GM12864 (cell line): ENCODE measurements around the gene GNGT2.

Source experiments
- DNase-seq: peaks from one replicate; pipeline ENCODE4 v3.0.0-alpha.2; 2011; ENCODE audit warnings: low read depth
- H3K4me3 ChIP-seq: 2 replicates; pipeline ENCODE4 v1.5.1; 2011; ENCODE audit warnings: mild to moderate bottlenecking, low read depth, low read length, control low read depth
- TF ChIP-seq, protein P1 (sequence below): IDR thresholded peaks from 2 replicates; pipeline ENCODE4 v1.5.1; 2011; ENCODE audit warnings: low read depth, mild to moderate bottlenecking, moderate library complexity, low read length, control low read depth, inconsistent platforms; ENCODE audit errors: missing control alignments

GNGT2 gene

DNA sequence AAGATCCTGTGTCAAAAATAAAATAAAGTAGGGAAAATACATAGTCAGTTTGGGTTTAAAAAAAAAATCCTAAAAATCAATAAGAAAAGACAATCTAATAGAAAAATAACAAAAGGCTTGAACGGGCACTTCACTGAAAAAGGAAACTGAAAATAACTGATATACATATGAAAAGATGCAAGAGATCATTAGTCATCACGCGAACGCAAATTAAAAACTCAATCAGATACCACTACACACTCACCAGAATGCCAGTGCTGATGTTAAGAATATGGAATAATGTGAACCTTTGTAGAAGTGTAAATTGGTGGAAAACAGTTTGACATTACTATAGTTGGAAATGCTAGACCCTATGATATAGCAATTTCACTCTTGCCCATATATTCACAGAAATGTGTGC, 14.6 kb downstream of the GNGT2 start:
- DNase-seq, result no peak
- TF ChIP-seq, protein P1, sequence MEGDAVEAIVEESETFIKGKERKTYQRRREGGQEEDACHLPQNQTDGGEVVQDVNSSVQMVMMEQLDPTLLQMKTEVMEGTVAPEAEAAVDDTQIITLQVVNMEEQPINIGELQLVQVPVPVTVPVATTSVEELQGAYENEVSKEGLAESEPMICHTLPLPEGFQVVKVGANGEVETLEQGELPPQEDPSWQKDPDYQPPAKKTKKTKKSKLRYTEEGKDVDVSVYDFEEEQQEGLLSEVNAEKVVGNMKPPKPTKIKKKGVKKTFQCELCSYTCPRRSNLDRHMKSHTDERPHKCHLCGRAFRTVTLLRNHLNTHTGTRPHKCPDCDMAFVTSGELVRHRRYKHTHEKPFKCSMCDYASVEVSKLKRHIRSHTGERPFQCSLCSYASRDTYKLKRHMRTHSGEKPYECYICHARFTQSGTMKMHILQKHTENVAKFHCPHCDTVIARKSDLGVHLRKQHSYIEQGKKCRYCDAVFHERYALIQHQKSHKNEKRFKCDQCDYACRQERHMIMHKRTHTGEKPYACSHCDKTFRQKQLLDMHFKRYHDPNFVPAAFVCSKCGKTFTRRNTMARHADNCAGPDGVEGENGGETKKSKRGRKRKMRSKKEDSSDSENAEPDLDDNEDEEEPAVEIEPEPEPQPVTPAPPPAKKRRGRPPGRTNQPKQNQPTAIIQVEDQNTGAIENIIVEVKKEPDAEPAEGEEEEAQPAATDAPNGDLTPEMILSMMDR, result no peak

DNA sequence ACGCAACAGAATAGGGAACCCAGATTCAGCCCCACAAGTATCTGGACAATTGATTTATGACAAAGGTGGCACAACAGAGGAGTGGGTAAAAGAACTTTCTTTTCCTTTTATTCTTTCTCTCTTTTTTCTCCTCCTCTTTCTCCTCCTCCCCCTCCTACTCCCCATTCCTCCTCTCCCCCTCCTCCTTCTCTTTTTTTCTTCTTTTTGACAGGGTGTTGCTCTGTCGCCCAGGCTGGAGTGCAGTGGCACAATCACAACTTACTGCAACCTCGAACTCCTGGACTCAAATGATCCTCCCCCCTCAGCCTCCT, 16.1 kb downstream of the GNGT2 start:
- H3K4me3 ChIP-seq, result no peak overlapping the region; the same call in 1 of the 2 replicates
- TF ChIP-seq, protein P1, result no peak
- no peak for DNase-seq

More for the DNA sequence above, 14.6 kb downstream of the GNGT2 start:
- H3K4me3 ChIP-seq, result no peak overlapping the region

DNA sequence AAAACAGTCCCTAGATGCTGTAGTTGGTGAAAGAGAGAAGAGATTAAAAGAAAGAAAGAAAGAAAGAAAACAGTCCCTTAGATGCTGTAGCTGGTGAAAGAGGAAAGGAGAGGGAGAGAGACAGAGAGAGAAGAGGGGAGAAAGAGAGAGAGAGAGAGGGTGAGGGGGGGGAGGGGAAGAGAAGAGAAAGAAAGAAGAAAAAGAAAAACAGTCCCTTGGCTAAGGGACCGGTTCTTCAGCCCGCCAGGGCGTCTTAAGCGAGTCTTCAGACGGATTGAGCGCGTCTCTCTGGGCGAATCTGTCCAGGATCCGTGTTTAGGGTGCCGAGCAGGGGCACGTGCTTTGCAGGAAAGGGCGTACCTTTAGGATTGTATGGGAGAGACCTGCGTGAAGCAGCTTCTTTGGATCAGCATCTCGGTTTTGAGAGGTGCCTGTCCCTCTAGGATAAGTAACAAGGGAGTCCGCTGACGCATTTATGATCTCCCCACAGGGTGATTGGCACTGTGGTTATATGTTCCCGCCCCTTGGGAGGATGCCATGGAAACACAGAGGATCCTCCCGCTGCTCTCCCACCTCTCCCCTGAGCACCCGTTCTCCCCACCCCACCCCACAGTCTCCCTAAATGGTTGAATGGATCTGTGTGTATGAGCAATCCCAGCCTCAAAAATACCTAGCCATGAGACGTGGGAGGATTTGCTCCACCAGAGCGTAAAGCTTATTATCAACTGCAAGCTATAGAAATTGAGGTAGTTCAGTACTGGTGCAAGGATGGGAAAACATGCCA, 16.7 kb downstream of the GNGT2 start:
- TF ChIP-seq, protein P1, result no peak
- DNase-seq, result peak; percentile 63
- H3K4me3 ChIP-seq, result peak overlapping the region; percentile 60

DNA sequence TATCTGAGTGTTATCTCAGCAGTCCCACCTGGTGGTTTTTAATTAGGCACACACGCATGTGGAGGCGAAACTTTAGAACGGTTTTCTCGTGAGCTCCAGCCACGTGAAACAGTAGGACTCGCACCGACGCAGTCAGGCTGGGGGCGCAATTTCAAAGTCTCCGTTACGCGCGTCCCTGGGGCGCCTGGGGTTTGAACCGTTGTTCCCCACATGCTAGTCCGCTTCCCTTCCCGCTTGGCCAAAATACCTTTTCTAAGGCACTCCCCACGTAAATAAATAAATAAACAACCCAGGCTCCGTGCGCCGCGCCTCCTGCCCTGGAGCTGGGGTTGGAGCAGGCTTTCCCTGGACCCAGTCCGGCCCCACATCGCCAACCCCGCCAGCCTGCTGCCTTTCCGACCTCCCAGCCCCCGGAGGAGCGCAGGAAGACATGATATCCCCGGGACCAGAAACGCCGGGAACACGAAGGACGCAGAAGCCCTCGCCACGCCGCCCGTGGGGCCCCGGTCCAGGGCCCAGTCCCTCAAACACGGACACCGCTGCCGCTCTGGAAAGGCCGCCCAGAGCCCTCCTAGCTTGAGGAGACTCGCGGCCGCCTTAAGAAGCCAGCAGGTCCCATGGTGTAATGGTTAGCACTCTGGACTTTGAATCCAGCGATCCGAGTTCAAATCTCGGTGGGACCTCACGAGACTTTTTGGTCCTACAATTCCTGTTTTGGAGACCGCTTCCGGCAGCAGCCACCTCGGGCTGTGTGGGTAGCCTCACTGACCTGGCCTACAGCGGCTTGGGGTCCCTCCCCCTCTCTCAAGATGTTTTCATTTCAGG, 18.2 kb downstream of the GNGT2 start:
- peak overlapping the region; percentile 60 for H3K4me3 ChIP-seq
- DNase-seq, result peak; percentile 71
- TF ChIP-seq, protein P1, result peak; percentile 37

DNA sequence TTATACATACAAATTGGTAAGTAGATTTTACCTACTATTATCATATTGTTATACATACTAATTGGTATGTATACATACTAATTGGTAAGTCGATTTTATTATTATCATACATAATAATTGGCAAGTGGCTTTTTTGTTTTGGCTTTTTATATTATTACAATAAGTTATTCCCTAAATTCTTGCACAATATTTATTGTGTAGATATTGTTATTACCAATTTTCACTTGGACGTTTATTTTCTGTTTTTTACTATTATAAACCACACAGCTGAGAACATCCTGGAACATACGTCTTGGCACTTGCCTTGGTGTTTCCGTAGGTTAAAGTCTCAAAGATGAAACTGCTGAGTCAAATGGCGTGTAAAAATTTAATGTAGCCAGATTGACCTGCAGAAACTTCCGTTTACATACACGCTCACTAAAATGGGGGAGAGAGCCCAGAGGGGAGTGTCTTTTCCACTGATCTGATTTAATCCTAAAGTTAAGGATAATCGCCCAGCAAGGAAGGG, 18.9 kb downstream of the GNGT2 start:
- H3K4me3 ChIP-seq, result peak overlapping the region; percentile 60
- TF ChIP-seq, protein P1, result no peak
- peak; percentile 59 for DNase-seq

DNA sequence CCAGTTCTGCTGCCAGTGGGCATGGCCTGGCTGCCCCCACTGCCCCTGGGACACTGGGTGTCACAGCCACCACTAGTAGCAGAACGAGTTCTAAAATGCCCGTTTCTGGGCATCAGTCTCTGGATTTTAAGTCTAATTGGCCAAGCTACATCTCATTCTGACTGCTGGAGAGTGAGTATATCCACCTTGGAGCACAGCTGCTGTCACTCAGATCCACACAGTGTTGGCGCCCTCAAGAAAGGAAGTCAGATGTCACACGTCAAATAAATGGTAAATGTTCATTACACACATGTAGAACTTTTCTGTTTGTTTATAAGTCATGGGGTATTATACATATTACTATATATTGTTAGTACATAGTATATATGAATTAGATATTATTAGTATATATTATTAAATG, 19.4 kb downstream of the GNGT2 start:
- TF ChIP-seq, protein P1, result no peak
- DNase-seq, result no peak
- no peak overlapping the region for H3K4me3 ChIP-seq
